IPS DF 6.9 (cell line): ENCODE measurements around the gene KPTN.

Experiments used
- DNase-seq: peaks from one replicate; pipeline ENCODE4 v3.0.0-alpha.2; 2013; ENCODE audit warnings: low read depth, low spot score
- H3K27ac ChIP-seq: one replicate; pipeline ENCODE4 v1.5.1; 2013; ENCODE audit warnings: low read length, control low read depth
- H3K27me3 ChIP-seq: 2 replicates; pipeline ENCODE4 v1.6.1; 2013; ENCODE audit warnings: mild to moderate bottlenecking, low read length; ENCODE audit not compliant: control insufficient read depth, insufficient read depth
- H3K36me3 ChIP-seq: 2 replicates; pipeline ENCODE4 v1.6.1; 2013; ENCODE audit warnings: low read length; ENCODE audit not compliant: control insufficient read depth, insufficient read depth
- H3K4me1 ChIP-seq: 2 replicates; pipeline ENCODE4 v1.6.1; 2013; ENCODE audit warnings: low read length; ENCODE audit not compliant: control insufficient read depth, insufficient read depth
- H3K4me3 ChIP-seq: 2 replicates; pipeline ENCODE4 v1.5.1; 2013; ENCODE audit warnings: mild to moderate bottlenecking, low read length
- H3K9me3 ChIP-seq: 2 replicates; pipeline ENCODE4 v1.6.1; 2013; ENCODE audit warnings: low read length, inconsistent platforms; ENCODE audit not compliant: control insufficient read depth, insufficient read depth
- WGBS: extraction: QIAGEN DNeasy Blood & Tissue Kit; methylation state at CpG from one replicate; pipeline ENCODE4 v1.1.7; 2013; ENCODE audit warnings: mixed read lengths, missing lambda C conversion rate; ENCODE audit not compliant: insufficient read length, insufficient coverage; 5-methylcytosine and 5-hydroxymethylcytosine counted together

The KPTN gene

GRCh38 chr19:47479701-47480503 is 4.1 kb downstream of the KPTN start:
- H3K4me3 ChIP-seq: peak overlapping the region; percentile 57; the same call in 1 of the 2 replicates
- H3K27me3 ChIP-seq: no peaks in the 10 kb centered on the region
- no peaks in the 10 kb centered on the region; the same call in 1 of the 2 replicates for H3K4me1 ChIP-seq
- no peaks in the 10 kb centered on the region for H3K9me3 ChIP-seq
- no peak overlapping the region for H3K27ac ChIP-seq
- DNase-seq: peak; percentile 43
- peaks cover 6% of the 10 kb centered on the region; the same call in 1 of the 2 replicates for H3K36me3 ChIP-seq
- no CpG with 5 or more reads among the region's 39 CpGs for WGBS

GRCh38 chr19:47476438-47476972 is 7.5 kb downstream of the KPTN start:
- no peak overlapping the region for H3K27ac ChIP-seq
- no peaks in the 10 kb centered on the region for H3K9me3 ChIP-seq
- H3K27me3 ChIP-seq: no peaks in the 10 kb centered on the region
- DNase-seq: no peak
- no CpG with 5 or more reads among the region's 17 CpGs for WGBS
- peaks cover 2% of the 10 kb centered on the region for H3K4me1 ChIP-seq
- no peak overlapping the region for H3K4me3 ChIP-seq
- peaks cover 6% of the 10 kb centered on the region; the same call in 1 of the 2 replicates for H3K36me3 ChIP-seq

GRCh38 chr19:47475465-47475864 is 8.6 kb downstream of the KPTN start:
- WGBS: no CpG with 5 or more reads among the region's 9 CpGs
- DNase-seq: no peak
- H3K9me3 ChIP-seq: no peaks in the 10 kb centered on the region

GRCh38 chr19:47473336-47473735 is 10.7 kb downstream of the KPTN start:
- no peaks in the 10 kb centered on the region for H3K27me3 ChIP-seq
- no peak overlapping the region for H3K4me3 ChIP-seq
- H3K9me3 ChIP-seq: no peaks in the 10 kb centered on the region
- no peak overlapping the region for H3K27ac ChIP-seq
- WGBS: no CpG with 5 or more reads among the region's 10 CpGs
- no peak for DNase-seq
- peaks cover 6% of the 10 kb centered on the region; the same call in 1 of the 2 replicates for H3K36me3 ChIP-seq
- peaks cover 10% of the 10 kb centered on the region for H3K4me1 ChIP-seq

More at GRCh38 chr19:47475465-47475864, 8.6 kb downstream of the KPTN start:
- peaks cover 6% of the 10 kb centered on the region; the same call in 1 of the 2 replicates for H3K36me3 ChIP-seq
- no peak overlapping the region for H3K4me3 ChIP-seq
- no peak overlapping the region for H3K27ac ChIP-seq
- H3K27me3 ChIP-seq: no peaks in the 10 kb centered on the region
- peaks cover 2% of the 10 kb centered on the region for H3K4me1 ChIP-seq

GRCh38 chr19:47471733-47472457 is 12.1 kb downstream of the KPTN start, which contains the start of gene SLC8A2:
TSS of gene SLC8A2 (minus strand) at chr19:47471893. CDS start at chr19:47466403, 5,490 bp downstream.
- H3K36me3 ChIP-seq: peaks cover 6% of the 10 kb centered on the region; the same call in 1 of the 2 replicates
- peak within 1 kb of the TSS; percentile 69; the same call in 1 of the 2 replicates for H3K4me3 ChIP-seq
- no peak within 1 kb of the TSS for H3K27ac ChIP-seq
- no peaks in the 10 kb centered on the region for H3K9me3 ChIP-seq
- H3K27me3 ChIP-seq: no peaks in the 10 kb centered on the region
- peaks cover 12% of the 10 kb centered on the region for H3K4me1 ChIP-seq
- WGBS: no CpG with 5 or more reads among the region's 29 CpGs
- no peak for DNase-seq

DNA sequence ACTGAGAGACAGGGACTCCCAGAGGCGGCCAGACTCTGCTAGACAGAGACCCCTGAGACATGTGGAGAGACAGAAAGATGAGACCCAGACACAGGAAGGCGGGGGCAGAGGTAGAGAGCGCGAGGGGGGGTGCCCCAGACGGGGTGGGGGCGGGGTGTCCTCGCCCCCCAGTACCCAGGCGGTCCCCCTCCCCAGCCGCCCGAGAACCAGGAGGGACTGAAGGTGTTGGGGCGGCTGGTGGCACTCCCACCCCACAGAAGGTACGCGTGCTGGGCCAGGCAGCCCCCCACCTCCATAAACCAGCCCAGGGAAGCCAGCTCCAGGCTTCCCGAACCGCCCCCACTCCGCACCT is 12.7 kb downstream of the KPTN start:
- H3K27ac ChIP-seq: no peak overlapping the region
- peak overlapping the region; percentile 69; the same call in 1 of the 2 replicates for H3K4me3 ChIP-seq
- DNase-seq: no peak
- H3K9me3 ChIP-seq: no peaks in the 10 kb centered on the region
- WGBS: no CpG with 5 or more reads among the region's 16 CpGs
- H3K4me1 ChIP-seq: peaks cover 12% of the 10 kb centered on the region
- H3K36me3 ChIP-seq: peaks cover 1% of the 10 kb centered on the region; the same call in 1 of the 2 replicates
- H3K27me3 ChIP-seq: no peaks in the 10 kb centered on the region

DNA sequence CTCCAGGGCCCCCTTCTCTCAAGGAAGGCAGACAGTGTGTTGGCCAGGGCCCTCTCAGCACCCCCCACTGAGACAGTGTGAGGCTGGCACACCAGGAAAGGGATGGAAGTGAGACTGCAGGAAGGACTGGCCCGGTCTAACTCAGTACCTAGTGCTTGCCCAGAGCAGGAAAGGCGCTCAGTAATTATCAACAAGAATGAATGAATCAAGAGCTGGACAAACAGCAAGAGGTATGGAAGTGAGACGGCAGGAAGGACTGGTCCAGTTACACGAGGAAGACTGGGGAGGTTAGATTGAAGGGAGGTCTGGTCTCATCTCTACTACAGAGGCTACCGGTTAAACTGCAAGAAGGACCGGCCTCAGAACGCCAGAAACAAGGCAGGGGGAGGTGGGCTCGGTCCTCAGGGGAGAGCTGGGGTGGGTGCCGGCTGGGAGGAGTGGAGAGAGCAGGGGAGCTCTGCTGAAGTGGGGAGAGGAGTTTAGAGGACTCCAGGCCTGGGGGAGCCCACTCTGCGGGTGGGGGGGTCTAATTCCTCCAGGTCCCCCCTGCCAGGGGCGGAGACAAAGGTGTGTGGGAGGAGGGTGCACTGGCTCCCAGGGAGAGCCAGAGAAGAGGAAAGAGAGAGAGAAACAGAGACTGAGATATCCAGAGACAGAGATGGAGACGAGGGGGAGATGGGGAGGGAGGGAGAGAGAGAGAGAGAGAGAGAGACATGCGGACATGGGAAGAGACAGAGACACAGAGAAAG is 13.4 kb downstream of the KPTN start:
- WGBS: no CpG with 5 or more reads among the region's 13 CpGs
- no peak overlapping the region; the same call in 1 of the 2 replicates for H3K4me3 ChIP-seq
- no peak for DNase-seq
- H3K27ac ChIP-seq: no peak overlapping the region
- no peaks in the 10 kb centered on the region for H3K36me3 ChIP-seq
- no peaks in the 10 kb centered on the region for H3K27me3 ChIP-seq
- H3K9me3 ChIP-seq: no peaks in the 10 kb centered on the region
- peaks cover 12% of the 10 kb centered on the region for H3K4me1 ChIP-seq

- WGBS: no CpG with 5 or more reads among the region's 12 CpGs
- Histone ChIP-seq H3K27ac (no peak overlapping the region), H3K4me3 (no peak overlapping the region), H3K9me3 (no peaks in the 10 kb centered on the region), H3K4me1 (peaks cover 12% of the 10 kb centered on the region), H3K27me3 (no peaks in the 10 kb centered on the region), H3K36me3 (no peaks in the 10 kb centered on the region)
- DNase-seq: no peak
Measured at GRCh38 chr19:47469719-47470118, 14.3 kb downstream of the KPTN start.

DNA sequence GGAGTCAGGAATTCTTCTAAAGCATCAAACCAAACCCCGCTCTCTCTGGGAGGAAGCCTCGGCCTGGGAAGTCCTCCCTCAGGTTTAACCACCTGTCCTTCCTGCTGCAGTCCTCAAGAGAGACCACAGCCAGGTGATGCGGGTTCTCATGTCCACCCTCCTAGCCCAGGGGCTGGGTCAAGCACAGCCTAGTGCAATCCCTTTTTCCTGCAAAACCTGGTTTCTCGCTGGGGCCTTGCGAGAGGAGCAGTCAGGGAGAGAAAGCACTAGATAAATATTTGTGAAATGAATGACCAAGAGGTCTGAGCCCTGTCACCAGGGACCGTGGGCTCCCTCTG is 14.7 kb downstream of the KPTN start:
- Histone ChIP-seq H3K27ac (no peak overlapping the region), H3K4me3 (no peak overlapping the region), H3K27me3 (no peaks in the 10 kb centered on the region), H3K9me3 (no peaks in the 10 kb centered on the region), H3K36me3 (no peaks in the 10 kb centered on the region), H3K4me1 (peaks cover 12% of the 10 kb centered on the region)
- no peak for DNase-seq
- no CpG with 5 or more reads among the region's 6 CpGs for WGBS

DNA sequence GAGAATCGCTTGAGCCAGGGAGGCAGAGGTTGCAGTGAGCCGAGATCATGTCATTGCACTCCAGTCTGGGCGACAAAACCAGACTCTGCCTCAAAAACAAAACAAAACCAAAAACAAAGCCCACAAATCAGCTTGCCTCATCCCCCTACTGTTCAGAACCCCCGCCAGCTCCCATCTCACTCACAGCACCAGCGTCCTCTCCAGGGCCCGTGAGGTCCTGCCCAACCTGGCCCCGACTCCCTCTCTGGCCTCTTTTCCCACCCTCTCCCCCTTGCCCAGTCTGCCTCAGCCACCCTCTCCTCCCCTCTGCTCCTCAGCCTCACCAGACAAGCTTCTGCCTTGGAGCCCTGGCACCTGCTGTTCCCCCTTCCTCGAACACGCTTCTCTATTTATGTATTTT is 16.1 kb downstream of the KPTN start:
- H3K9me3 ChIP-seq: no peaks in the 10 kb centered on the region
- WGBS: no CpG with 5 or more reads among the region's 9 CpGs
- peaks cover 12% of the 10 kb centered on the region for H3K4me1 ChIP-seq
- no peaks in the 10 kb centered on the region for H3K27me3 ChIP-seq
- H3K4me3 ChIP-seq: no peak overlapping the region
- H3K36me3 ChIP-seq: no peaks in the 10 kb centered on the region
- no peak overlapping the region for H3K27ac ChIP-seq
- DNase-seq: no peak
